ENCODE data around the gene SH3RF3. TPM values are rescaled to one million over a fixed set of nuclear protein-coding genes. Genes with fewer than 3 reads are reported as not detected.

Gene SH3RF3
- total and polyA plus RNA-seq, 8 donors = 7.0 to 11.1 (median 8.3) TPM

DNA sequence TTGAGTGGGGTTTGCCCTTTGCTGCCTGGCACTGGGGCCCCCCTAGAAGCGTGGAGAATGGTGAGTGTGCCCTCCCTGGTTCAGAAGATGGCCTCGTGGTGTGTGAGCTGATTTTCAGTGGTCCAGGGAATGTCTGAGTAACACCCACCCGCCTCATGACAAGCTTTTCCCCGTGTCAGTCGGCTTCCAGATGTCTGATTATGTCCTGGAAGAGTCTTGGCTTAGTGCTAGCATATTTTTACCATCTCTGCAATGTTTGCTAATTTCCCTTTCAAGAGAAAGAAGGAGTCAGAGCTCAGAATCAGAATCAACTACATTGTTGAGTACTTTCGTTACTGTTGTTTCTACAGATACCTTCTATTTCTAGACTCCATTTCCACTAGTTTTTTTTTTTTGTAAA is 270.1 kb downstream of the SH3RF3 start:
- Histone ChIP-seq H3K27ac (no peak overlapping the region), H3K9me3 (no peaks in the 10 kb centered on the region), H3K4me1 (no peaks in the 10 kb centered on the region), H3K36me3 (no peaks in the 10 kb centered on the region), H3K27me3 (no peaks in the 10 kb centered on the region), H3K4me3 (no peak overlapping the region)
- TF ChIP-seq, protein P1, sequence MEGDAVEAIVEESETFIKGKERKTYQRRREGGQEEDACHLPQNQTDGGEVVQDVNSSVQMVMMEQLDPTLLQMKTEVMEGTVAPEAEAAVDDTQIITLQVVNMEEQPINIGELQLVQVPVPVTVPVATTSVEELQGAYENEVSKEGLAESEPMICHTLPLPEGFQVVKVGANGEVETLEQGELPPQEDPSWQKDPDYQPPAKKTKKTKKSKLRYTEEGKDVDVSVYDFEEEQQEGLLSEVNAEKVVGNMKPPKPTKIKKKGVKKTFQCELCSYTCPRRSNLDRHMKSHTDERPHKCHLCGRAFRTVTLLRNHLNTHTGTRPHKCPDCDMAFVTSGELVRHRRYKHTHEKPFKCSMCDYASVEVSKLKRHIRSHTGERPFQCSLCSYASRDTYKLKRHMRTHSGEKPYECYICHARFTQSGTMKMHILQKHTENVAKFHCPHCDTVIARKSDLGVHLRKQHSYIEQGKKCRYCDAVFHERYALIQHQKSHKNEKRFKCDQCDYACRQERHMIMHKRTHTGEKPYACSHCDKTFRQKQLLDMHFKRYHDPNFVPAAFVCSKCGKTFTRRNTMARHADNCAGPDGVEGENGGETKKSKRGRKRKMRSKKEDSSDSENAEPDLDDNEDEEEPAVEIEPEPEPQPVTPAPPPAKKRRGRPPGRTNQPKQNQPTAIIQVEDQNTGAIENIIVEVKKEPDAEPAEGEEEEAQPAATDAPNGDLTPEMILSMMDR (IDR thresholded peaks at IDR 0.05) = no peak
- ATAC-seq = no peak
- intact Hi-C loops (cut with DNase I) = no loop called here
- DNase-seq = no peak

DNA sequence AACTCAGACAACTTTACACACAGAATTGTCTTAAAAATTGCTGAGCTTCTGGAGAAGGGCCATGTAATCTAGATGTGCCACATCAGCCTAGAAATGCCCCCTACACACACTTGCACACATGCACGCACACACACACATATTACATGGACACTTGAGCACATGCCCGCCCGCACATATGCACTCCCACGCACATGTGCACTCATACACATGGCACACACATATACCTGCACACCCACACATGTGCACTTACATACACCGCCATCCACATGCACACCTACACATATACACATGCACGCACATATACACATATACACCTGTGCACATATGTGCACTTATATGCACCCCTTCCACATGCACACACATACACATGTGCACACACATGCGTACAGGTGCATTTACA is 271.1 kb downstream of the SH3RF3 start:
- DNase-seq = no peak
- Histone ChIP-seq H3K27me3 (no peaks in the 10 kb centered on the region), H3K36me3 (no peaks in the 10 kb centered on the region), H3K27ac (no peak overlapping the region), H3K4me3 (no peak overlapping the region), H3K4me1 (no peaks in the 10 kb centered on the region), H3K9me3 (no peaks in the 10 kb centered on the region)
- ATAC-seq = no peak
- intact Hi-C loops (cut with DNase I) = no loop called here
- TF ChIP-seq, protein P1 (IDR thresholded peaks at IDR 0.05) = no peak

DNA sequence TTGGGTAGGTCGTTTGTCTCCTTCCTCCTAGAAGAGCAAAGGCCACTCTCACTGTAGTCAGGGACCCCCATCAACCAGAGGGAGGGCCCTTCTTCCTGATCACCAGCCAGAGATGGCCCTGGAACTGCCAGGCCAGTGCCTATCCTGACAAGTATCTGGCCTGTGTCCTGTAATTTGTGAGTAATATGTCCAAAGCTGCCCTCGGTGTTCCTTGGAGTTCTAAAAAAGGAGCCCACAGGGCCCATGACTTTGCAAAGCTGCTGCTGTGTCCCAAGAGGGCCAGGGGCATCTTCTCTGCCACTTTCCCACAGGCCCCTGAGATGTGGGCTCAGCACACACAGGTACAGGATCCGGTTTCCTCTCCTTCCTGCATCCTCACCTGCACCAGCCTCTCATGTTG is 272.4 kb downstream of the SH3RF3 start:
- intact Hi-C loops (cut with DNase I) = no loop called here
- H3K27ac ChIP-seq = no peak overlapping the region
- ATAC-seq (no peak), DNase-seq (no peak)
- no peaks in the 10 kb centered on the region for H3K27me3 ChIP-seq
- H3K4me1 ChIP-seq = no peaks in the 10 kb centered on the region
- no peak overlapping the region for H3K4me3 ChIP-seq
- TF ChIP-seq, protein P1 (IDR thresholded peaks at IDR 0.05) = no peak
- H3K36me3 ChIP-seq = no peaks in the 10 kb centered on the region
- H3K9me3 ChIP-seq = no peaks in the 10 kb centered on the region

DNA sequence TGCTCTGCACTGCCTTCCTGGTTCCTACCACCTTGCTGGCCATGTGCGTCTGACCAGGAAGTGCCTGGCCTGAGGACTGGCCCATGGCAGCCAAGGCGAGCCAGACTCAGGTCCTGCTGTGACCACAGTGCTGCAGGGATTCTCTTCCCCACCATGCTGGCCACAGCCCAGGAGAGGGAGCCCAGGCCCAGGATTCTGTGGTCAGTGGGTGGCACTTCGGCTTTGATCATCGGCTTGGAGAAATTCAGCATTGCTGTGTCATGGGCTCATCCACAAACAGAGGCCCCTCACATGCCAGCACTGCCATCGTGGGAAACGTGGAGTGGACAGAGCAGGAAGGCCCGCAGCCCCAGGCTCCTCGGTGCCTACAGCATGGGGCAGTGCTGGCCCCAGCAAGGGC is 273.2 kb downstream of the SH3RF3 start:
- DNase-seq = peak in 1 of 4 donors; percentile 61
- no peak for ATAC-seq
- intact Hi-C loops (cut with DNase I) = no loop called here
- no peaks in the 10 kb centered on the region for H3K36me3 ChIP-seq
- no peaks in the 10 kb centered on the region for H3K9me3 ChIP-seq
- no peak overlapping the region for H3K4me3 ChIP-seq
- TF ChIP-seq, protein P1 (IDR thresholded peaks at IDR 0.05) = no peak
- no peak overlapping the region for H3K27ac ChIP-seq
- no peaks in the 10 kb centered on the region for H3K4me1 ChIP-seq
- no peaks in the 10 kb centered on the region for H3K27me3 ChIP-seq

DNA sequence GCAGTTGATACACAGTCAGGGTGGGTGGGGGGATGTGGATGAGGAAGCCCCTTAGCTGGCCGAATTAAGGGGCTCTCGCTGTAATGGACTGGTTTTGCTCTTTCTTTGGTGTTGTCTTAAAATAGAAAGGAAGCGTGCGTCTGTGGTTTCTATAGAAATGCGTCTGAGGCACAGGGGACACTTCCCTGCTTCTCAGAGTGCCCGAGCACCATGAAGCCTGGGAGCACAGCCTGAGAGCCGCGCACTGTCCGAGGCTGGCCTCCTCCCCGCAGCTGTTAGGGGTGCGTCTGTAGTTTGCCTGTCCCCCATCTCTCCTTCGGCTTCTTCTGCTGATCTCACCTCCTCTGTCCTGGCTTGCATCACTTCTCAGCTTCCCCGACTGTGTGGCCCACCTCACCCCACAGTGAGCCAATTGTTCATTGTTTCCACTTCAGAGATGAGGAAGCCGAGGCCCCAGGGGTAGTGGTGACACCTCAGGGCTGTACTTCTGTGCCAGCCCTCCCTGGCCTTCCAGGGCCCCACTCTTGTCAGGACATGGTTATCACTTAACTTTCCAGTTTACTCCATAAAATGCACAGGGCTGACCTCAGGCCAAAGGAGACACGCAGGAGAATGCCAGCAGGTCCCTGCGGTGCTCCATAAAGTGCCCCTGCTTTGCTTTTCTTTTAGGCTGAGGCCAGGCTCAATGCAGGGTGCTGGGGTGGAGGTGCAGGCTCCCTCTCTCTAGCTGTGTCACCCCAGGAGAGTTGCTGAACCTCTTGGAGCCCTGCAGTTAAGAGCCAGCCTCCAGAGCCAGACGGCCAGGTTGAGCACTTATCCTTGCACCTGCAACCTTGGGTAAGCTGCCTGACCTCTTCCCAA is 274.2 kb downstream of the SH3RF3 start:
- no peak overlapping the region for H3K27ac ChIP-seq
- no peaks in the 10 kb centered on the region for H3K36me3 ChIP-seq
- H3K9me3 ChIP-seq = no peaks in the 10 kb centered on the region
- ATAC-seq (no peak), DNase-seq (peak in 1 of 4 donors; percentile 42)
- TF ChIP-seq, protein P1 (IDR thresholded peaks at IDR 0.05) = no peak
- H3K4me1 ChIP-seq = no peaks in the 10 kb centered on the region
- H3K4me3 ChIP-seq = no peak overlapping the region
- intact Hi-C loops (cut with DNase I) = no loop called here
- H3K27me3 ChIP-seq = no peaks in the 10 kb centered on the region
